VCaP (cell line): ENCODE measurements around the gene DNAJA4.

ENCODE experiments used
- H3K27ac ChIP-seq: fragments of 450-650 bp; 2 replicates; pipeline ENCODE4 v1.5.1; 2017
- TF ChIP-seq, protein P1 (sequence below): fragments of 450-650 bp; conservative IDR thresholded peaks from 2 replicates; pipeline ENCODE4 v1.5.1; 2017; ENCODE audit warnings: mild to moderate bottlenecking, moderate library complexity

The DNAJA4 gene

DNA sequence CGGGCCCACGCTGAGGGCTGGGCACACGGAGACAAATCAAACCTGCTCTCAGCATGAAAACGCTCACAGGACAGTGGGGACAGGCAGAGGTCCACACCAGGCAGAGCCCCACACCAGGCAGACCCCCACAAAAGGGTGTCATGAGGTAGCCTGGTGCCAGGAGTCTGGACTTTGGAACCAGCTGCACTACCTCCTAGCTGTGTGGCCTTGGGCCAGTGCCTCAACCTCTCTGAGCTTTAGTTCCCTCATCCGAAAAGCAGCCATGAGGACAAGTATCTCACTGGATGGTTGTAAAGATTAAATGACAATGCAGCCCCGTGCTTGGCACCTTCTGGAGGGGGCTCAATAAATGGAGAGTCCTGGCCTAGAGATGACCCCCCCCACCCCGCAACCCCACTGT is 59.3 kb downstream of the DNAJA4 start:
- no peak overlapping the region for H3K27ac ChIP-seq
- TF ChIP-seq, protein P1, sequence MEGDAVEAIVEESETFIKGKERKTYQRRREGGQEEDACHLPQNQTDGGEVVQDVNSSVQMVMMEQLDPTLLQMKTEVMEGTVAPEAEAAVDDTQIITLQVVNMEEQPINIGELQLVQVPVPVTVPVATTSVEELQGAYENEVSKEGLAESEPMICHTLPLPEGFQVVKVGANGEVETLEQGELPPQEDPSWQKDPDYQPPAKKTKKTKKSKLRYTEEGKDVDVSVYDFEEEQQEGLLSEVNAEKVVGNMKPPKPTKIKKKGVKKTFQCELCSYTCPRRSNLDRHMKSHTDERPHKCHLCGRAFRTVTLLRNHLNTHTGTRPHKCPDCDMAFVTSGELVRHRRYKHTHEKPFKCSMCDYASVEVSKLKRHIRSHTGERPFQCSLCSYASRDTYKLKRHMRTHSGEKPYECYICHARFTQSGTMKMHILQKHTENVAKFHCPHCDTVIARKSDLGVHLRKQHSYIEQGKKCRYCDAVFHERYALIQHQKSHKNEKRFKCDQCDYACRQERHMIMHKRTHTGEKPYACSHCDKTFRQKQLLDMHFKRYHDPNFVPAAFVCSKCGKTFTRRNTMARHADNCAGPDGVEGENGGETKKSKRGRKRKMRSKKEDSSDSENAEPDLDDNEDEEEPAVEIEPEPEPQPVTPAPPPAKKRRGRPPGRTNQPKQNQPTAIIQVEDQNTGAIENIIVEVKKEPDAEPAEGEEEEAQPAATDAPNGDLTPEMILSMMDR = no peak

DNA sequence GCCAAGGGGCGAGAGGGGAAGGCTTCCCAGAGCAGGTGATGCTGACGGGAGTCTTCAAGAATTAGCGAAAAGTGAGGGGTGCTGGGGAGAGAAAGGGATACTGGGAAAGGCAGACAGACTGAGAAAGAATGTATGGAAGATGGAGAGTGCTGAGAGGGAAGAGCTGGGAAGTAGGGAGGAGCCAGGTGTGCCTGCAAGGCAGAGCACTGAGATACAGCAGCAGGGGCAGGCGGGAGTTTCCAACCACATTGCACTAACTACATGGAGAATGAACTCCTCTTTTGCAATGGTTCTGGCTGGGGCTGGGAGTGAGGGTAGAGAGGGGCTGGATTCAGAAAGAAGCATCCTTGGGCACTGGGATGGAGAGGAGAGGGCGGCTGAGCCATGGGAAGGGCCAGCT is 59.8 kb downstream of the DNAJA4 start:
- TF ChIP-seq, protein P1 = no peak
- no peak overlapping the region for H3K27ac ChIP-seq

DNA sequence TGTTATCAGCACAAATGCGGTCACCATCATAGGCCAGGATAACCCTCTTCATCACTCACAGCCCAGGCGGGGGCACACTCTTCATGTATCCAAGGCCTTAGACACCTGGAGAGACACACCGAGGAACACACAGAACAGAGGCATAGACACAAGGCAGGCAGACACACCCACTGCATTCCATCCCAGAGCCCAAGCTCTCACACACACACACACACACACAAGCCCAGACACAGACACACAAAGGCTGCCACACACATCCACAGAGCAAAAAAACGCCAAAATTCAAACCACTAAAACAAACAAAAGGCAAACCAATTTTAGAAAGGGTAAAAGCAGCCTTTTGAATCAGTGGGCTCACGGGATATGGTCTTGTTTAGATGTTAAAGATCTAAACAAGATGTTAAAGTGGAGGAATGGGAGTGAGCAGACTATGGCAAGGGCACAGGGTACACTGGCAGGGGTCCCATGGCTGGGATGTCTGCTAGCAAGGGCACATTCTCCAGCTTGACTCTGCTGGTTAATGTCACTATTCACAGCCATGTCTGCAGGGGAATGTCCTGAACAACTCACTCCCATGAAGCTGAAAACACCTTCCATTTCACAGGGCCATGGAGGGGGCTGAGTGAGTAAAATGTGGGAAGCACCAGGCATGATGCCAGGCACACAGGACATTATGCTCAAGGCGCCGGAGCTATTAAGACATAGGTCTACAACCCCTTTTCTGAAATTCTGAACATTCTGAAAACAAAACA is 60.9 kb downstream of the DNAJA4 start:
- H3K27ac ChIP-seq = no peak overlapping the region
- TF ChIP-seq, protein P1 = no peak

DNA sequence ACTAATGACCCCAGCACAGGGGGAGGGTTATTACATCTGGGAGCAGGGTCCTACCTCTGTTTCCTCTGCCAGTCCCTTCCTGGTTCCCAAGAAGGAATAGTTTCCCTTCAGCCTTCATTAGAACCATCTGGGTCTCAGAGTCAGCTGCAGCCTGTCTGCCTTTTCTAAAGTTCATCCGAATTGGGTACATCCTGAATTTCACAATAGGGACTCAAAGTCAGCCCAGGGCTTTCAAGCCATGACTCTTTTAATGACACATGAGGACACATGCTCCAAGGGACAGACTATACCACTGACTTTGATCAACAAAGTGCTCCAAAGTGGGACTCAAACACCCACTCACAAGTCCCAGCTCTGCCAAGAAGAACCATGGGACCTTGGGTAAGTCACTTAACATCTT is 63.1 kb downstream of the DNAJA4 start:
- TF ChIP-seq, protein P1 = no peak

DNA sequence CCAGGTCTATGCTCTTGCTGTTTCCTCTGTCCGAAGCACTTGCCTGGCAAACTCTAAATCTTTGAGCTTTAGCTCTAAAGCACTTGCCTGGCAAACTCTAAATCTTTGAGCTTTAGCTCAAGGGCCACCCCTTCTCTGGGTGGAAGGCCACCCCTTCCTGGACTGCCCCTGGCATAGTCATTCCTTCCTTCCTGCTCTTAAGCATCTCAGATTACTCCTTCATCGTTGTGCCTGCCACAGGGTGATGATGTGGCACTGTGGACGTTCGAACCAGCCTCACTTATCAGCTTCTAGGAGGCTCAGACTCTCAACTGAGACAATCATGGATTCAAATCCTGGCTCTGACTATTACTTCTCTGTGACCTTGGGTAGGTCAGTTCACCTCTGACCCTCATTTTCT is 65.3 kb downstream of the DNAJA4 start:
- TF ChIP-seq, protein P1 = no peak
- H3K27ac ChIP-seq = no peak overlapping the region

More for the DNA sequence above, 63.1 kb downstream of the DNAJA4 start:
- no peak overlapping the region for H3K27ac ChIP-seq
